Measurements from ENCODE around the gene BOK. TPM values are rescaled to one million over a fixed set of nuclear protein-coding genes. Genes with fewer than 3 reads are reported as not detected.

BOK gene
- polyA plus RNA-seq, 3 donors = 0.05 TPM; not detected in 2

- no peak overlapping the region for H2AFZ ChIP-seq (ENCODE audit: insufficient read depth, low read depth, low read length, poor library complexity, severe bottlenecking)
- 85% methylated on average over 4 of the region's 10 CpGs for WGBS (ENCODE audit: insufficient coverage)
- no peak overlapping the region for H3K4me2 ChIP-seq (replicated peaks; ENCODE audit: extremely low read depth, low read length, poor library complexity, severe bottlenecking)
- H3K9me3 ChIP-seq (replicated peaks in 1 of 2; ENCODE audit: control insufficient read depth in 1 of 2, insufficient read depth in 1 of 2, low read length in 2 of 2) = no peaks in the 10 kb centered on the region
- no peak overlapping the region for H3K4me3 Mint-ChIP-seq
- H3K27me3 ChIP-seq (ENCODE audit: control insufficient read depth in 2 of 2, insufficient read depth in 2 of 2, low read length in 2 of 2) = peaks cover 0 to 9% of the 10 kb centered on the region in 2 donors
- H3K4me1 ChIP-seq (ENCODE audit: control insufficient read depth in 1 of 2, insufficient read depth in 2 of 2, low read length in 2 of 2) = no peaks in the 10 kb centered on the region
- no peak for DNase-seq
- peaks cover 0 to 8% (median 0%) of the 10 kb centered on the region in 7 donors for H3K9me3 Mint-ChIP-seq
- intact Hi-C loops (cut with micrococcal nuclease) = no loop called here
- H3K27me3 Mint-ChIP-seq (ENCODE audit: low read depth in 3 of 3) = peaks cover 20 to 30% (median 29%) of the 10 kb centered on the region in 3 donors
- H3K36me3 ChIP-seq (replicated peaks in 1 of 2; ENCODE audit: control insufficient read depth in 1 of 2, insufficient read depth in 2 of 2, low read length in 2 of 2) = no peaks in the 10 kb centered on the region
- no peaks in the 10 kb centered on the region for H3K79me2 ChIP-seq (ENCODE audit: insufficient read depth, low read length)
- H3K4me3 ChIP-seq (replicated peaks in 1 of 3; ENCODE audit: low read depth in 2 of 3, low read length in 3 of 3) = no peak overlapping the region
- peaks cover 1% of the 10 kb centered on the region for H3K4me1 Mint-ChIP-seq
- no peaks in the 10 kb centered on the region for H3K36me3 Mint-ChIP-seq
- H3K27ac ChIP-seq (ENCODE audit: low read depth in 1 of 2, low read length in 2 of 2) = no peak overlapping the region
- peak overlapping the region in 1 of 7 donors; percentile 56 for H3K27ac Mint-ChIP-seq
- TF ChIP-seq, protein P1, sequence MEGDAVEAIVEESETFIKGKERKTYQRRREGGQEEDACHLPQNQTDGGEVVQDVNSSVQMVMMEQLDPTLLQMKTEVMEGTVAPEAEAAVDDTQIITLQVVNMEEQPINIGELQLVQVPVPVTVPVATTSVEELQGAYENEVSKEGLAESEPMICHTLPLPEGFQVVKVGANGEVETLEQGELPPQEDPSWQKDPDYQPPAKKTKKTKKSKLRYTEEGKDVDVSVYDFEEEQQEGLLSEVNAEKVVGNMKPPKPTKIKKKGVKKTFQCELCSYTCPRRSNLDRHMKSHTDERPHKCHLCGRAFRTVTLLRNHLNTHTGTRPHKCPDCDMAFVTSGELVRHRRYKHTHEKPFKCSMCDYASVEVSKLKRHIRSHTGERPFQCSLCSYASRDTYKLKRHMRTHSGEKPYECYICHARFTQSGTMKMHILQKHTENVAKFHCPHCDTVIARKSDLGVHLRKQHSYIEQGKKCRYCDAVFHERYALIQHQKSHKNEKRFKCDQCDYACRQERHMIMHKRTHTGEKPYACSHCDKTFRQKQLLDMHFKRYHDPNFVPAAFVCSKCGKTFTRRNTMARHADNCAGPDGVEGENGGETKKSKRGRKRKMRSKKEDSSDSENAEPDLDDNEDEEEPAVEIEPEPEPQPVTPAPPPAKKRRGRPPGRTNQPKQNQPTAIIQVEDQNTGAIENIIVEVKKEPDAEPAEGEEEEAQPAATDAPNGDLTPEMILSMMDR (IDR thresholded peaks at IDR 0.05) = no peak
- no peak overlapping the region for H3K9ac ChIP-seq (ENCODE audit: insufficient read depth, low read length, poor library complexity, severe bottlenecking)
- no peaks in the 10 kb centered on the region for H4K20me1 ChIP-seq (ENCODE audit: insufficient read depth, low read length)
Measured at GRCh38 chr2:241514986-241515737, 43.4 kb upstream of the BOK start.

- Mint-ChIP-seq H3K36me3 (no peaks in the 10 kb centered on the region), H3K27me3 (ENCODE audit: low read depth in 3 of 3) (peaks cover 12 to 33% (median 22%) of the 10 kb centered on the region in 3 donors), H3K4me1 (peaks cover 1% of the 10 kb centered on the region), H3K27ac (no peak overlapping the region), H3K9me3 (peaks cover 0 to 8% (median 0%) of the 10 kb centered on the region in 7 donors), H3K4me3 (no peak overlapping the region)
- Histone ChIP-seq H2AFZ (ENCODE audit: insufficient read depth, low read depth, low read length, poor library complexity, severe bottlenecking) (no peak overlapping the region), H3K9ac (ENCODE audit: insufficient read depth, low read length, poor library complexity, severe bottlenecking) (no peak overlapping the region), H4K20me1 (ENCODE audit: insufficient read depth, low read length) (no peaks in the 10 kb centered on the region), H3K4me3 (replicated peaks in 1 of 3; ENCODE audit: low read depth in 2 of 3, low read length in 3 of 3) (no peak overlapping the region), H3K36me3 (replicated peaks in 1 of 2; ENCODE audit: control insufficient read depth in 1 of 2, insufficient read depth in 2 of 2, low read length in 2 of 2) (no peaks in the 10 kb centered on the region), H3K4me2 (replicated peaks; ENCODE audit: extremely low read depth, low read length, poor library complexity, severe bottlenecking) (no peak overlapping the region), H3K4me1 (ENCODE audit: control insufficient read depth in 1 of 2, insufficient read depth in 2 of 2, low read length in 2 of 2) (no peaks in the 10 kb centered on the region), H3K9me3 (replicated peaks in 1 of 2; ENCODE audit: control insufficient read depth in 1 of 2, insufficient read depth in 1 of 2, low read length in 2 of 2) (no peaks in the 10 kb centered on the region), H3K79me2 (ENCODE audit: insufficient read depth, low read length) (no peaks in the 10 kb centered on the region), H3K27me3 (ENCODE audit: control insufficient read depth in 2 of 2, insufficient read depth in 2 of 2, low read length in 2 of 2) (peaks cover 0 to 6% of the 10 kb centered on the region in 2 donors), H3K27ac (ENCODE audit: low read depth in 1 of 2, low read length in 2 of 2) (no peak overlapping the region)
- TF ChIP-seq, protein P1 (IDR thresholded peaks at IDR 0.05) = no peak
- intact Hi-C loops (cut with micrococcal nuclease) = no loop called here
- DNase-seq = no peak
- 98% methylated on average over 3 of the region's 3 CpGs for WGBS (ENCODE audit: insufficient coverage)
Measured at GRCh38 chr2:241516520-241516965, 42.0 kb upstream of the BOK start.
